Adrenal gland (tissue), 5 donors: ENCODE results near the gene TOGARAM2.

Experiments used
- CTCF ChIP-seq, 6 experiments: fragments of 450-650 bp in 4 of 6; fragments of 200-600 bp in 2 of 6; sonication (generic) in 1 of 6; IDR thresholded peaks; 1 replicate in 5 of 6; 2 replicates in 1 of 6; pipeline versions ENCODE4 v1.5.1 to v1.8.0; 2016 to 2021; ENCODE audit warnings: antibody characterized with exemption in 6 of 6, mild to moderate bottlenecking in 2 of 6, moderate library complexity in 1 of 6
- POLR2A ChIP-seq, 2 donors: fragments of 450-650 bp; IDR thresholded peaks; one replicate each; pipeline ENCODE4 v1.6.1; 2017; ENCODE audit warnings: antibody characterized with exemption in 2 of 2, mild to moderate bottlenecking in 2 of 2, moderate library complexity in 1 of 2
- donor health status: DM: no; HTN: no; CAD: no.

GRCh38 chr2:29066997-29067605 lies 86.0 kb downstream of the TOGARAM2 start:
- TF ChIP-seq CTCF (IDR thresholded peaks at IDR 0.05) (no peak), POLR2A (IDR thresholded peaks at IDR 0.05) (no peak)
